ENCODE data around the gene METTL5.

The METTL5 gene

GRCh38 chr2:169778446-169778845 is 46.3 kb downstream of the METTL5 start:
- no peak for DNase-seq

GRCh38 chr2:169776252-169776761 is 48.4 kb downstream of the METTL5 start:
- DNase-seq = no peak

- no peak for DNase-seq
These were observed 48.9 kb downstream of the METTL5 start for GRCh38 chr2:169775765-169776164.

GRCh38 chr2:169775354-169775753 is 49.4 kb downstream of the METTL5 start:
- no peak for DNase-seq

- DNase-seq = no peak
These were observed 52.1 kb downstream of the METTL5 start for GRCh38 chr2:169772651-169773050.

- no peak for DNase-seq
These were observed 53.1 kb downstream of the METTL5 start for GRCh38 chr2:169771612-169772011.

GRCh38 chr2:169771021-169771420 is 53.7 kb downstream of the METTL5 start:
- no peak for DNase-seq

GRCh38 chr2:169768262-169768995 is 56.3 kb downstream of the METTL5 start:
- DNase-seq = no peak

GRCh38 chr2:169767243-169767888 is 57.3 kb downstream of the METTL5 start:
- peak; percentile 50 for DNase-seq

- DNase-seq = no peak
These were observed 59.2 kb downstream of the METTL5 start for GRCh38 chr2:169765523-169765922.

GRCh38 chr2:169761970-169762292 is 62.8 kb downstream of the METTL5 start:
- DNase-seq = no peak

All from NCI-H1694 (cell line).